GM18868 (cell line): ENCODE results near the gene RHOJ.
"Not testable (repeated sequence)": the region's sequence is repeated elsewhere in the genome, so short reads cannot be mapped to it uniquely, and the experiment has no call there.

Experiments
- ATAC-seq: cut with Tn5 transposase; IDR thresholded peaks from one replicate; pipeline ENCODE4 v1.9.1; 2021; ENCODE audit warnings: mild to moderate bottlenecking, moderate library complexity; ENCODE audit not compliant: unreplicated experiment

Gene RHOJ

DNA sequence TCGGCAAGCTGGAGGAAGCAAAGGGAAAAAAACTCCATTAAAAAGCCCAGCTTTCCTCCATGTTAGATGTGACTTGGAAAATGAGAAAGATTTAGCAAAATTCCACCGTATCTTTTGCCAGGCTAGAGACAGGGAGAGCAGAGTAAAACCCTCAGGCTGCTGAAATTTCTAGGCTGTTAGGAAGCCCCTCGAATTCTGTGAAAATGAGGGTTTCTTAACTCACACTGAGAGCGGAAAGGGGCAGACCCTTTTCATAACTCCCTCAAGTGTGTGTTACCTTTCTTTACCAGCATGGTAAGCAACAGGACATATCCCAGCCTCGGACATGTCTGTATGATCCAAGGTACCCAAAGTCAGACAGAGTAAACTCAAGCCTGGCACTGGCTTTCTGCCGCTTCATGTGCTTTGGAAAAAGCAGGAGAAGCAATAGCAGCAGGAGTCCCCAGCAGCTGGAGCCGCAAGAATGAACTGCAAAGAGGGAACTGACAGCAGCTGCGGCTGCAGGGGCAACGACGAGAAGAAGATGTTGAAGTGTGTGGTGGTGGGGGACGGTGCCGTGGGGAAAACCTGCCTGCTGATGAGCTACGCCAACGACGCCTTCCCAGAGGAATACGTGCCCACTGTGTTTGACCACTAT is at the start of gene RHOJ:
Gene RHOJ, plus strand, starts transcription at position 37 of the 637 bp plus-strand sequence. Its CDS starts 427 bp downstream, at position 464.
- no peak for ATAC-seq

GRCh38 chr14:63155511-63156185 is 48.6 kb upstream of the RHOJ start:
- no peak for ATAC-seq

- ATAC-seq, result no peak
These were observed 47.0 kb upstream of the RHOJ start for GRCh38 chr14:63157195-63157594.

- no peak for ATAC-seq
These were observed 40.9 kb upstream of the RHOJ start for GRCh38 chr14:63163306-63163705.

DNA sequence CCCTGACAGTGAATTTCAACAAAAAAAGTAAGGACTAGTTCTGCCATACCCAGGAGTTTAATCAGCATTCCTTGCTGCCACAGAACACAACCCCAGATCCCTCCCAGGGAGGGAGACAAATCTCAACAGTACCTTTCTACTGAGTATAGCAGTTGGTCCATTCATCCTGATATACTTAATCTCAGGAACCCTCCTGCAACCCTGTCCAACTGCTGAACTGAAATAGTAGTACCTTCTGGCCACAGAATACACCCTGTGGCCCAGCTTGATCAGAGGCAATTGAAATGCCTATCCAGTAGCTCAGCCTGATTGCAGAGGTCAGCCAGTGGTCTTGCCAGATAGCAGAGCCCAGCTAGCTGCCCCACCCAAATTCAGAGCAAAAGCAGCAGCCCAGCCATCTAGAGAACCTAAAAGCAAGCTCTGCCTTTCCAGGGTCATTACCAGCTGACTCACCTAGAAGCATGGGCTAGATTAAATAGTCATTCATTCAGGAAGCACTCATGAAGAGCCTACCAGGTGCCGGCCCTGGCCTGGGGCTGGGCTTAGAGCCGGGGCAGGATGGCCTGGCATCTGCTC is 40.0 kb upstream of the RHOJ start:
- no peak for ATAC-seq

DNA sequence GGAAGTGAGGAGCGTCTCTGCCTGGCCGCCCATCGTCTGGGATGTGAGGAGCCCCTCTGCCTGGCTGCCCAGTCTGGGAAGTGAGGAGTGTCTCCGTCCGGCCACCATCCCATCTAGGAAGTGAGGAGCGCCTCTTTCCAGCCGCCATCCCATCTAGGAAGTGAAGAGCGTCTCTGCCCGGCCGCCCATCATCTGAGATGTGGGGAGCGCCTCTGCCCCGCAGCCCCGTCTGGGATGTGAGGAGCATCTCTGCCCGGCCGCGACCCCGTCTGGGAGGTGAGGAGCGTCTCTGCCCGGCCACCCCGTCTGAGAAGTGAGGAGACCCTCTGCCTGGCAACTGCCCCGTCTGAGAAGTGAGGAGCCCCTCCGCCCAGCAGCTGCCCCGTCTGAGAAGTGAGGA is 39.0 kb upstream of the RHOJ start:
- ATAC-seq, result not testable (repeated sequence)

- ATAC-seq, result no peak
These were observed 37.2 kb upstream of the RHOJ start for GRCh38 chr14:63167044-63167443.

GRCh38 chr14:63174760-63175191 is 29.5 kb upstream of the RHOJ start:
- ATAC-seq, result peak; percentile 61

DNA sequence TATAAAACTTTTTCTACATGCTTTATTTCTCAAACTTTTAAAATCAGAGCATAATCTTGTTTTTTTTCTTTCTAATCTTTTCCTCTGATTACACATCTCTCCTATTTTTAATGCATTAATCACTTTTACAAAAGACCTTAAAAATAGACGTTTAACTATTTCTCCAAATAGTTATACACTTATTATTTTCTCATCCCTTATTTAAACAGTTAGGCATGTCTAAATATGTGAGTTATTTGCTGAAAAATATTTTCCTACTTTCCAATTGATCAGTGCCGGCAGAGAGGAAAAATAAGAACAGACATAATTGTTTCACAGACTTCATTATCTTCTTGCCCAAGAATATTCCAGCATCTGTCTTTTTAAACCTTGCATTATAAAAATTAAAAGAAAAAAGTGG is 28.7 kb upstream of the RHOJ start:
- ATAC-seq, result no peak

- ATAC-seq, result no peak
These were observed 25.3 kb upstream of the RHOJ start for GRCh38 chr14:63178912-63179311.

GRCh38 chr14:63179383-63179782 is 24.9 kb upstream of the RHOJ start:
- ATAC-seq, result no peak

DNA sequence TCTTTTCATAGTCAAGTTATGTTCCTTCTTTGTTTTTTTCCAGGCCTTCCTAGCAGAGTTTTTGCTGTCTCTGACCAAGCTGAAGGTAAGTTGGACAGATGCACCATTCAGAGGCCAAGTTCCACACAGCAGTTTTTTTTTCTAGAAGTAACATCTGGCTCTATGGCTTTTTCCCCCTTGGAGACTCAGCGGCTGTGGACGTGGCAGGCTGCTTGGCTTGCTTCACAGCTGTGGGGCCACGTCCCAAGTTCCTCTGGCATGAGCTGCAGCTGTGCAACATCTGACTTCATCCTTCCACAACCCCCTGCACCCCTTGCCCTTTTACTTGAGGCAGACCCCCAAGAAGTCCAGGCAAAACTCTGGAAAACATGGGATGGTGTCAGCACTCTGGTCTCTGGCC is 24.2 kb upstream of the RHOJ start:
- ATAC-seq, result no peak

DNA sequence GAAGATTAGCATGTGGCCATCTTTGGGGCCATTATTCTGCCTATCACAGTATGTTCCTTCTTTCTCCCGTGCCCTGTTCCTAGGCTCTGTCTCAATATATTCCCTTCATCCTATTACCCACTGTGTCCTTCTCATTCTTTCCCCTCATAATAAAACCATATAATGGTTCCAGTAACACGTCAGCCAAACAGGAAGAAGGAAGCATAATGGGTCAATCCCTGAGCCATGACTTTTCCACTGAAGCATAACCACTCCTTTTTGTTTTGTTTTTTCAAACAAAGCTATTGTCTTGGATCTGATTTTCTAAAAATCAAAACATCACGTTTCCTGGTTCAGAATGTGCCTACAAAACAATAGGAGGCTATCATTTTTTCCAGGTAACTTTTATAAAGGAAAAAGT is 21.3 kb upstream of the RHOJ start:
- no peak for ATAC-seq

GRCh38 chr14:63186453-63186852 is 17.8 kb upstream of the RHOJ start:
- no peak for ATAC-seq

GRCh38 chr14:63191211-63191610 is 13.0 kb upstream of the RHOJ start:
- no peak for ATAC-seq

DNA sequence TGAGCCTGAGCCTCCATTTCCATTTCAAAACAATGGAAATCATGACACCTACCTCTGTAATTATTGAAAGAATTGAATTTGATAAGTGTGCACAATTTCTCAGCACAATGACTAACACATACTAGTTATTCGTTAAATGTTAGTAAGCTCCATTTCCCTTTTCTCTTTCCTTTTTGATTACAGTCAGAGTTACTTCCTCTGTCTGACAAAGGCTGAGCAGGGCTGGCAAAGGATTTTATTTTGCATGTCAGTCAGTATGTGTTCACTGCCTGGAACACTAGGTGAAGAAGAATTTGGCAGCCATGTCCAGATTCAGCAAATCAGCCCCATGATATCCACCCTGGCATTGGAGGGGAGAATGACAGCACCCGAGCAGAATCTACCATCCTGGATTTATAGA is 12.2 kb upstream of the RHOJ start:
- ATAC-seq, result no peak

DNA sequence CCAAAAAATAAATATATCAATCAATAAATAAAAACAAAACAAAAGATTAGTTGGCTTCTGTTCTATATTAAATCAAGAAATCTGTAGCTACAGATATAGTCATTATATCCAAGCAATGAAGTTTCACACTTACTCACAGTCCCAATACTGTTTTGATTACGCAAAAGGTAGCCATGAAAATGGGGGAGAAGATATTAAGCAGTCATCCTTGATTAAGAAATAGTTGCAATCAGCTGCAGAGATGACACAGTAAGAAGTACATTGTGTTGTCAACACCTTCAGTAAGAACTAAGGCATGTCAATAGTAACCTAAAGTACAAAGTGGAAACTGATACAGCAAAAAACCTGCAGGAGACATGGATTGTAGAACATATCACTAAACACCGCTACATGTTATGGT is 11.0 kb upstream of the RHOJ start:
- ATAC-seq, result no peak

- ATAC-seq, result no peak
These were observed 4.1 kb upstream of the RHOJ start for GRCh38 chr14:63200035-63200740.

GRCh38 chr14:63200767-63201166 is 3.5 kb upstream of the RHOJ start:
- ATAC-seq, result no peak

- no peak for ATAC-seq
These were observed 1.2 kb upstream of the RHOJ start for GRCh38 chr14:63203015-63203414.

DNA sequence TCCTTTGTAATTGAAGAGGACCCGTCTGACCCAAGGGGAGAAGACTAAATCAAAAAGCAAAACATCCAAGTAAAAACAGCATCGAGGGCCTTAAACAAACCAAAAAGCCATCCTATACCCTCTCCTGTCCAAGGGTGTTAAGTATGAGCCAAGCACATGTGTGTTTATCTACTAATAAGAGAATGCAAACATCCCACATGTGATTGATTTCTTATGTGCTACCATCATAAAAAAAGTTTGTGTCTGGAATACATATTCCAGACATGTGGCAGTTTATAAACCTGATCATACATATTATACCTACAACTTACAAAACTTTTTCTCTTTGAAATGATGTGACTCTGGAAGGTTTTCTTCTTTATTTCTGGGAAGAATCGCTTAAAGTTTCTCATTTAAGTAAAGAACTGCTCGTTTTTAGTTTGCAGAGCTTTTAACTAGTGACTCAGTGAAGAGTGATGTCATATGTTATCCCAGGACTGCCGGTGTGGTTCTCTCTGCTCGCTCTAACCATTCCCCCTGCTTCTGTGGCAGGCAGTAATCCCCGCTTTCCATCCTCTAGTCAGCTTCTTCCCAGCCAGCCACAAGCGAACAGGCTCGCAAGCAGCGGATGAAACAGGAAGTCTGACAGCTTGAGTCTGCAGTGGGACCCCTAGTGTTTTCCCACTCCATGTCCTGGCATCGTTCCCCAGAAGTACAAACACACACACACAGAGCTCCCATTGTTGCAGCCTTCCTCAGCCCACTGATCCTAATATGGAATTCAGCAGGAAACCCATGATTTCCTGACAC is 431 bp upstream of the RHOJ start:
- no peak for ATAC-seq
